ENCODE data around the gene ANKEF1. TPM values are rescaled to one million over a fixed set of nuclear protein-coding genes. Genes with fewer than 3 reads are reported as not detected.

ANKEF1 gene
- total and polyA plus RNA-seq, 7 donors, result 0.52 to 2.7 (median 1.3) TPM

DNA sequence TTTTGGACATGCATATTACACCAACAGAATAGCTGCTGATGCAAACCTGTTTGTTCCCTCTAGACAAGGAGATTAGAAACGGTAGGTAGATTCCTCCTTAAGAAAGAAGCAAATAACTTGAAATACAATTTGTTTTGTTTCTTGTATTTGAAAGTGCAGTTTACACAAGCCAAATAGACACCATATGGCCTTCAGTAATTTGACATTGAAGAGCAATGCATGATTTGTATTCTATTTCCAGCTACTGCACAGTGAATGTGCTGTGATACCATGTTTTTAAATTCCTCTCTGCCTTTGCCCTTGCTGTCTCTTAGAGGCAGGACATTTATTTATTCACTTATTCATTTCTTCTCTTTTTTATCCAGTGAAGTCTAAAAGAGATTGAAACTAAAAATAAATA is 31.9 kb upstream of the ANKEF1 start:
- intact Hi-C loops (cut with DNase I), result no loop called here
- TF ChIP-seq, protein P1, sequence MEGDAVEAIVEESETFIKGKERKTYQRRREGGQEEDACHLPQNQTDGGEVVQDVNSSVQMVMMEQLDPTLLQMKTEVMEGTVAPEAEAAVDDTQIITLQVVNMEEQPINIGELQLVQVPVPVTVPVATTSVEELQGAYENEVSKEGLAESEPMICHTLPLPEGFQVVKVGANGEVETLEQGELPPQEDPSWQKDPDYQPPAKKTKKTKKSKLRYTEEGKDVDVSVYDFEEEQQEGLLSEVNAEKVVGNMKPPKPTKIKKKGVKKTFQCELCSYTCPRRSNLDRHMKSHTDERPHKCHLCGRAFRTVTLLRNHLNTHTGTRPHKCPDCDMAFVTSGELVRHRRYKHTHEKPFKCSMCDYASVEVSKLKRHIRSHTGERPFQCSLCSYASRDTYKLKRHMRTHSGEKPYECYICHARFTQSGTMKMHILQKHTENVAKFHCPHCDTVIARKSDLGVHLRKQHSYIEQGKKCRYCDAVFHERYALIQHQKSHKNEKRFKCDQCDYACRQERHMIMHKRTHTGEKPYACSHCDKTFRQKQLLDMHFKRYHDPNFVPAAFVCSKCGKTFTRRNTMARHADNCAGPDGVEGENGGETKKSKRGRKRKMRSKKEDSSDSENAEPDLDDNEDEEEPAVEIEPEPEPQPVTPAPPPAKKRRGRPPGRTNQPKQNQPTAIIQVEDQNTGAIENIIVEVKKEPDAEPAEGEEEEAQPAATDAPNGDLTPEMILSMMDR (IDR thresholded peaks at IDR 0.05), result no peak
- H3K27ac ChIP-seq, result no peak overlapping the region
- no peak overlapping the region for H3K4me3 ChIP-seq
- no peaks in the 10 kb centered on the region for H3K9me3 ChIP-seq
- ATAC-seq (no peak), DNase-seq (no peak)
- no peaks in the 10 kb centered on the region for H3K36me3 ChIP-seq (ENCODE audit: insufficient read depth in 1 of 2, low read depth in 1 of 2)
- WGBS, 3 donors, result 73 to 77% (median 74%) methylated on average over 1 of the region's 1 CpG
- H3K27me3 ChIP-seq (ENCODE audit: insufficient read depth in 3 of 3, low read length in 2 of 3), result no peaks in the 10 kb centered on the region
- no peaks in the 10 kb centered on the region for H3K4me1 ChIP-seq

DNA sequence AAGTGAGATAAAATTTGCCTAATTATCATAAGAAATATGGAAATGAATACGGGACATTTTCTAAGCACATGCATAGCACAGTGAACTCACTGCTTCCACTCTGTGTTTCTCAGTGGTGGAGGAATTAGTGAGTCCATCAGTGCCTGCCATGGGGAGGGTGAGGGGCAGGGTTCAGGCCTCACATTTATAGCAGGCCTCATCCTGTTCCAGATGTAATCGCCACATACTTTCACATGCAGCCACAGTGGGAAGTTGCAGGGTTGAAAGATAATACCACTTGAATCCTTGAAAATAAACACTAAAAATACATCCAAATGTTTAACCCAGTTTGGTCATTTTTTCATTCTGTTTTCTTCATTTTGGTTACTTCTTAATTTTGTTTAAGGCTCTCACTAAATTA is 29.9 kb upstream of the ANKEF1 start:
- no peaks in the 10 kb centered on the region for H3K36me3 ChIP-seq (ENCODE audit: insufficient read depth in 1 of 2, low read depth in 1 of 2)
- intact Hi-C loops (cut with DNase I), result no loop called here
- no peaks in the 10 kb centered on the region for H3K9me3 ChIP-seq
- no peak for DNase-seq
- ATAC-seq, result no peak
- 63 to 72% (median 69%) methylated on average over 2 of the region's 2 CpGs for WGBS, 3 donors
- no peak overlapping the region for H3K27ac ChIP-seq
- TF ChIP-seq, protein P1 (IDR thresholded peaks at IDR 0.05), result no peak
- H3K27me3 ChIP-seq (ENCODE audit: insufficient read depth in 3 of 3, low read length in 2 of 3), result no peaks in the 10 kb centered on the region
- H3K4me3 ChIP-seq, result no peak overlapping the region
- no peaks in the 10 kb centered on the region for H3K4me1 ChIP-seq

DNA sequence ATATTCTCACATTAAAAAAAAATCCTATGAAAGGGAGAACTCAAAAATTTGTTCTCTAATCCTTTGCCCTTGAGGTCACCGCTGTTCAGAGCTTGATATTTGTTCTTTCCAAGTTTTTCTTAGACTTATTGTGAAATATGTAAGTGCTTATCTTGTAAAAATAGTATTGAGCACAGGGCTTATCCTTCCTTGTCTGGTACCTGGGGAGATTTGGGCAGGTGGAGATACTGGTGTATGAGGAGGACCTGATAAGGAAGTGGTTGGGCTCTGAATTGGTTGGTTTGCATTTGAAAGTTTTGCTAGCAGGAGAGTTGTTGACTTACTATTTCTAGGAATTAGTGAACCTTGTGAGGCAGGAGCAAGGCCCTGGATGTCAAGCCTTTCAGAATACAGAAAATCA is 28.9 kb upstream of the ANKEF1 start:
- Histone ChIP-seq H3K4me3 (no peak overlapping the region), H3K36me3 (ENCODE audit: insufficient read depth in 1 of 2, low read depth in 1 of 2) (no peaks in the 10 kb centered on the region), H3K27ac (no peak overlapping the region), H3K4me1 (no peaks in the 10 kb centered on the region), H3K27me3 (ENCODE audit: insufficient read depth in 3 of 3, low read length in 2 of 3) (no peaks in the 10 kb centered on the region), H3K9me3 (no peaks in the 10 kb centered on the region)
- no peak for ATAC-seq
- DNase-seq, result no peak
- intact Hi-C loops (cut with DNase I), result no loop called here
- TF ChIP-seq, protein P1 (IDR thresholded peaks at IDR 0.05), result no peak
- 67 to 85% (median 72%) methylated on average over 1 of the region's 1 CpG for WGBS, 3 donors

DNA sequence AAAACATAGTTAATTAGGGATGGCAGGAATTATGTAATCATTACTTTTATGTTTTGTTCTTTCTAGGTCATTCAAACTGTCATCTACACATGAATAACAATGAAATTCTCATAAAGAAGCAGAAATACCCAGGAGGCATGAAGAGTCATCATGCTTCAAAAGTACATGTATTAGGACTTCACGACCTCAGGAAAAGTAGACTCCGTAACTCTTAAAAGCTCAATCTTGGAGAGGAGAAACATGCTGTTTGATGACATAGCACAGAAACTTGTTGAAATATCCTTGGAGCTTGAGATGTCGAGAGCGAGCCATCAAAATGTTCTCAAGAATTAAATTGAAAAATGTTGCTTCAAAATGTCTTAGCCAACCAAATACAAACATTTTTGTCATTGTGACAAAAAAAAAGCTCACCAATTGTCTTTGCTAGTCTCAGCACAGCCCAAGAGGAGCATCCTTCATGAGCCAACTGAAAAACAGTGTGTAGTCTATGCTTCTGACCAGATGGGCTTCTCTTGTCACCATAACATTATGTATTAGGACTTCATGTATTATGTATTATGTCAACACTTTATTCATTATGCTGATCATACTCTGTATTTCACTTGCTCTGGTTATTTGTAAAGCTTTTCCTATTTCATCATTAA is 28.2 kb upstream of the ANKEF1 start:
- ATAC-seq (no peak), DNase-seq (no peak)
- Histone ChIP-seq H3K27me3 (ENCODE audit: insufficient read depth in 3 of 3, low read length in 2 of 3) (no peaks in the 10 kb centered on the region), H3K36me3 (ENCODE audit: insufficient read depth in 1 of 2, low read depth in 1 of 2) (no peaks in the 10 kb centered on the region), H3K9me3 (no peaks in the 10 kb centered on the region), H3K4me3 (no peak overlapping the region), H3K4me1 (no peaks in the 10 kb centered on the region), H3K27ac (no peak overlapping the region)
- TF ChIP-seq, protein P1 (IDR thresholded peaks at IDR 0.05), result no peak
- WGBS, 3 donors, result 75 to 83% (median 80%) methylated on average over 4 of the region's 4 CpGs
- intact Hi-C loops (cut with DNase I), result no loop called here

DNA sequence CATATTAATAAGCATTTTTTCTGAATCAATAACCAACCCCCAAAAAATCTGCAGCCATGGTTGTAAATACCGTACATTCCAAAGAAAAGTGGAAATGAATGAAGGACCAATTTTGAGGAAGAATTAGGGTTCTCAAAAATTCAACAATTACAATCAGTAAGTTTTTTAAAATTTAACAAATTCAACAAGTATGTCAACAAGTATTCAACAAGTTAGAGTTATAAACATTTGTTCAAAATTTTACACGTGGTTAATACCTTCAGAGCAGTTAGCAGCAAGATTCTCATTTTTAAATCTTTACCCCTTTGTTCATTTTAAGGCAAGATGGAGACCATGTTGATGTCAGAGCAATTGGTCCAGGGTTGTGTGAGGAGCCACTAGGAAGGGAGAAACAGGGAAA is 27.6 kb upstream of the ANKEF1 start:
- intact Hi-C loops (cut with DNase I), result no loop called here
- no peaks in the 10 kb centered on the region for H3K36me3 ChIP-seq (ENCODE audit: insufficient read depth in 1 of 2, low read depth in 1 of 2)
- H3K27ac ChIP-seq, result no peak overlapping the region
- ATAC-seq, result no peak
- H3K9me3 ChIP-seq, result no peaks in the 10 kb centered on the region
- no peaks in the 10 kb centered on the region for H3K4me1 ChIP-seq
- TF ChIP-seq, protein P1 (IDR thresholded peaks at IDR 0.05), result no peak
- no peak for DNase-seq
- H3K4me3 ChIP-seq, result no peak overlapping the region
- 39 to 64% (median 62%) methylated on average over 2 of the region's 2 CpGs for WGBS, 3 donors
- no peaks in the 10 kb centered on the region for H3K27me3 ChIP-seq (ENCODE audit: insufficient read depth in 3 of 3, low read length in 2 of 3)

Data from psoas muscle (tissue), 8 donors.